Trophoblast cell (in vitro differentiated cells and primary cell): ENCODE results near the gene LCN10.
"Not testable (repeated sequence)": the region's sequence is repeated elsewhere in the genome, so short reads cannot be mapped to it uniquely, and the experiment has no call there.

Source experiments
- DNase-seq, 2 donors: peaks; one replicate each; pipeline ENCODE4 v3.0.0-alpha.2; 2016
- H2AFZ ChIP-seq: 2 replicates; pipeline ENCODE4 v1.6.1; 2013; ENCODE audit warnings: low read length, moderate library complexity, mild to moderate bottlenecking; ENCODE audit not compliant: insufficient read depth, poor library complexity
- H2AK5ac ChIP-seq: 2 replicates; pipeline ENCODE4 v1.6.1; 2013; ENCODE audit warnings: mild to moderate bottlenecking, low read length
- H2BK120ac ChIP-seq: 2 replicates; pipeline ENCODE4 v1.6.1; 2013; ENCODE audit warnings: low read length, mild to moderate bottlenecking, moderate library complexity; ENCODE audit not compliant: insufficient read depth, poor library complexity
- H2BK12ac ChIP-seq: 2 replicates; pipeline ENCODE4 v1.6.1; 2013; ENCODE audit warnings: mild to moderate bottlenecking, low read length, moderate library complexity
- H2BK5ac ChIP-seq: 2 replicates; pipeline ENCODE4 v1.6.1; 2013; ENCODE audit warnings: low read length, low read depth, moderate library complexity, mild to moderate bottlenecking; ENCODE audit not compliant: poor library complexity
- H3K14ac ChIP-seq: 2 replicates; pipeline ENCODE4 v1.6.1; 2013; ENCODE audit warnings: mild to moderate bottlenecking, low read length
- H3K18ac ChIP-seq: 2 replicates; pipeline ENCODE4 v1.6.1; 2013; ENCODE audit warnings: mild to moderate bottlenecking, low read length
- H3K23ac ChIP-seq: 2 replicates; pipeline ENCODE4 v1.6.1; 2013; ENCODE audit warnings: low read length
- H3K27ac ChIP-seq: 2 replicates; pipeline ENCODE4 v1.5.1; 2013; ENCODE audit warnings: low read depth, mild to moderate bottlenecking, inconsistent platforms, low read length, moderate library complexity
- H3K27me3 ChIP-seq: 2 replicates; pipeline ENCODE4 v1.6.1; 2013; ENCODE audit warnings: inconsistent platforms, mild to moderate bottlenecking, low read length, moderate library complexity; ENCODE audit not compliant: insufficient read depth
- H3K36me3 ChIP-seq, 2 experiments: 1 replicate in 1 of 2; 2 replicates in 1 of 2; pipeline ENCODE4 v1.6.1; 2013; ENCODE audit warnings: low read length in 2 of 2, mild to moderate bottlenecking in 2 of 2, moderate library complexity in 1 of 2; ENCODE audit not compliant: insufficient read depth in 2 of 2, control insufficient read depth in 1 of 2
- H3K4ac ChIP-seq: 2 replicates; pipeline ENCODE4 v1.6.1; 2013; ENCODE audit warnings: low read depth, mild to moderate bottlenecking, low read length, moderate library complexity
- H3K4me1 ChIP-seq, 2 experiments: 1 replicate in 1 of 2; 2 replicates in 1 of 2; pipeline ENCODE4 v1.6.1; 2013; ENCODE audit warnings: low read length in 2 of 2, mild to moderate bottlenecking in 2 of 2, moderate library complexity in 1 of 2; ENCODE audit not compliant: insufficient read depth in 2 of 2, control insufficient read depth in 1 of 2
- H3K4me2 ChIP-seq: 2 replicates; pipeline ENCODE4 v1.6.1; 2013; ENCODE audit warnings: inconsistent platforms, mild to moderate bottlenecking, low read length, moderate library complexity
- H3K4me3 ChIP-seq: 2 replicates; pipeline ENCODE4 v1.5.1; 2013; ENCODE audit warnings: mild to moderate bottlenecking, low read depth, low read length, inconsistent platforms
- H3K79me1 ChIP-seq: one replicate; pipeline ENCODE4 v1.6.1; 2013; ENCODE audit warnings: low read length
- H3K79me2 ChIP-seq: 2 replicates; pipeline ENCODE4 v1.6.1; 2013; ENCODE audit warnings: low read length, mild to moderate bottlenecking; ENCODE audit not compliant: control insufficient read depth, insufficient read depth, poor library complexity
- H3K9ac ChIP-seq: 2 replicates; pipeline ENCODE4 v1.6.1; 2013; ENCODE audit warnings: mild to moderate bottlenecking, low read length
- H3K9me3 ChIP-seq: 2 replicates; pipeline ENCODE4 v1.6.1; 2013; ENCODE audit warnings: low read depth, mild to moderate bottlenecking, control low read depth, inconsistent platforms, low read length; ENCODE audit not compliant: insufficient read depth
- H4K12ac ChIP-seq: 2 replicates; pipeline ENCODE4 v1.6.1; 2013; ENCODE audit warnings: low read depth, mild to moderate bottlenecking, low read length, moderate library complexity
- H4K8ac ChIP-seq: 2 replicates; pipeline ENCODE4 v1.6.1; 2013; ENCODE audit warnings: low read depth, mild to moderate bottlenecking, low read length, moderate library complexity
- H4K91ac ChIP-seq: one replicate; pipeline ENCODE4 v1.6.1; 2013; ENCODE audit warnings: low read depth, mild to moderate bottlenecking, low read length, moderate library complexity
- WGBS: extraction: QIAGEN DNeasy Blood & Tissue Kit; methylation state at CpG from one replicate; pipeline ENCODE4 v1.1.7; 2013; ENCODE audit warnings: missing lambda C conversion rate; ENCODE audit not compliant: insufficient read length, insufficient coverage; ENCODE audit errors: extremely low coverage; 5-methylcytosine and 5-hydroxymethylcytosine counted together

The LCN10 gene

DNA sequence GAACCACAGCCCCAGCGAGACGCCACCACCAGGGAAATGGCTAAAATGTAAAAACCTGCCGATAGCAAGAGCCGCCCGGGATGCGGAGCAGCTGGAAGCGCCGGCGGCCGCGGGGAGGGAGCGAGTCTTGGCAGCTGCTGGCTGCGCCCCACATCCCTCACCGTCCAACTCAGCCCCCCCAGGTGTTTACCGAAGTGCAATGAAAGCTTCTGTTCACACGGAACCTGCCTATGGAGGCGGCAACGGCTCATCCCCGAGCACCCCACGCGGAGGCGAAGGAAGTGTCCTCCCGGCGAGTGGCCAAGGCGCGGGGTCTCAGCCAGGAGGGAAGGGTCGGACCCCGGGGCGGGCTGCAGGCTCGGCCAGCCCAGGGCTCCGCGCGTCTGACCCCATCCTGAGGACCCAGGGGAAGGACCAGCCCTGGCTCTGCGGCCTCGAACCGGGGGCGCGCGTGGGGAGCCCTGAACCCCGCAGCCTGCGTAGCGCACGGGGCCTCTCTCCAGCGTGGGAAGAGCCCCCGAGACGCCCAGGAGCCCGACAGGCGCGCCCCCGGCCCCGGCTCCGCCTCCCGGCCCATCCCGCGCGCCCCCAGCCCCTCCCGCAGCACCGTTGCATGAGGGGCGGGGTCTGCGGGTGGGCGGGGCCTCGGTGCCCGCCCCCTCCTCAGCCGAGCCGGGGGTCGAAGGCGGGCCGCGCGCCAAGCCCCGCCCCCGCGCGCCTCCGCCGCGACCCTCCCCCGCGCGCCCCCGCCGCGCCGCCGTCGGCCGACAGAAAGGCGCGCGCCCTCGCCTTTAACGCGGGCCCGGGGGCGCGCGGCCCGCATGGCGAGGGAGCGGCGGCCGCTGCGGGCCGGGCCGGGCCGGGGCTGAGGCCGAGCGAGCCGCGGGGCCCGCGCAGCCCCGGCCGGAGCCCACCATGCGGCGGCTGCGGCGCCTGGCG, 30.7 kb downstream of the LCN10 start, which contains the start of gene DIPK1B:
Gene DIPK1B, plus strand, starts transcription at position 822 of the 939 bp plus-strand sequence. Its CDS starts 94 bp downstream, at position 916.
- Histone ChIP-seq H3K27me3 (peaks cover 2% of the 10 kb centered on the region), H4K8ac (peak within 1 kb of the TSS; percentile 94), H3K18ac (peak within 1 kb of the TSS; percentile 89), H4K12ac (peak within 1 kb of the TSS; percentile 40), H4K91ac (peak within 1 kb of the TSS; percentile 90), H2AK5ac (peak within 1 kb of the TSS; percentile 92), H3K79me1 (peaks cover 22% of the 10 kb centered on the region), H3K9me3 (no peaks in the 10 kb centered on the region), H2BK12ac (peak within 1 kb of the TSS; percentile 68), H3K9ac (peak within 1 kb of the TSS; percentile 80), H2BK120ac (peak within 1 kb of the TSS; percentile 52), H3K36me3 (no peaks in the 10 kb centered on the region), H3K4me2 (peak within 1 kb of the TSS; percentile 92), H3K4ac (peak within 1 kb of the TSS; percentile 35), H3K4me1 (peaks cover 22 to 27% of the 10 kb centered on the region in 2 experiments), H3K27ac (peak within 1 kb of the TSS; percentile 13), H3K4me3 (peak within 1 kb of the TSS; percentile 81), H3K79me2 (peaks cover 9% of the 10 kb centered on the region), H3K14ac (peak within 1 kb of the TSS; percentile 95), H2AFZ (peak within 1 kb of the TSS; percentile 62), H3K23ac (no peak within 1 kb of the TSS), H2BK5ac (peak within 1 kb of the TSS; percentile 43)
- WGBS: no CpG with 5 or more reads among the region's 119 CpGs
- peak in 1 of 2 donors; percentile 31 for DNase-seq

DNA sequence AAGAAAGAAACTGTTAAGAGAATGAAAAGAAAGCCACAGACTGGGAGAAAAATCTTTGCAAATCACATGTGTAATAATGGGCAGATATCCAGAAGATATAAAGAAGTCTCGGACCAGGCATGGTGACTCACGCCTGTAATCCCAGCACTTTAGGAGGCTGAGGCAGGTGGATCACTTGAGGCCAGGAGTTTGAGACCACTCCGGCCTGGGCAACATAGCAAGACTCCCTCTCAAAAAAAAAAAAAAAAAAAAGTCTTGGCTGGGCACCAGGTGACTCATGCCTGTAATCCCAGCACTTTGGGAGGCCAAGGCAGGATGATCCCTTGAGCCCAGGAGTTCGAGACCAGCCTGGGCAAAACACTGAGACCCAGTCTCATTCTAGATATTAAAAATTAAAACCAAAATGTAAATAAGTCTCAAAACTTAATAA, 31.5 kb downstream of the LCN10 start:
- not testable (repeated sequence) for H3K27ac ChIP-seq, H3K4me3 ChIP-seq, H2BK120ac ChIP-seq, H4K12ac ChIP-seq, H3K27me3 ChIP-seq, H3K9ac ChIP-seq, H4K91ac ChIP-seq, H3K4ac ChIP-seq, H4K8ac ChIP-seq, H2AFZ ChIP-seq, H3K9me3 ChIP-seq, H2BK12ac ChIP-seq, H3K23ac ChIP-seq, H3K4me2 ChIP-seq, H3K36me3 ChIP-seq, H3K14ac ChIP-seq, H2BK5ac ChIP-seq, H2AK5ac ChIP-seq, H3K79me2 ChIP-seq, DNase-seq, H3K18ac ChIP-seq
- Histone ChIP-seq H3K4me1 (peaks cover 22 to 27% of the 10 kb centered on the region in 2 experiments), H3K79me1 (peaks cover 22% of the 10 kb centered on the region)
- WGBS: no CpG with 5 or more reads among the region's 4 CpGs

DNA sequence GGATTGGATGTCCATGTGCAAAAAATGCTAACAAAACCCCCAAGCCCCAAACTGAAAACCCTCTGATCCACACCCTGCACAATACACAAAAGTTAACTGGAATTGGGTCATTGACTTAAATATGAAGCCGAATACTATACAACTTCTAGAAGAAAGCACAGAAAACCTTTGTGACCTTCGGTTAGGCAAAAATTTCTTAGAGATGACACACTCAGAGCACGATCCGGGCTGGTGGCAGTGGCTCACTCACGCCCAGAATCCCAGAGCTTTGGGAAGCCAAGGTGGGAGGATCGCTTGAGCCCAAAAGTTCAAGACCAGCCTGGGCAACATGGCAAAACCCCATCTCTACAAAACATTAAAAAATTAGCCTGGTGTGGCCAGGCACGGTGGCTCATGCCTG, 32.2 kb downstream of the LCN10 start:
- Histone ChIP-seq H3K4me1 (peaks cover 22 to 27% of the 10 kb centered on the region in 2 experiments), H2AK5ac (no peak overlapping the region), H4K8ac (no peak overlapping the region), H3K4ac (no peak overlapping the region), H4K12ac (no peak overlapping the region), H3K14ac (no peak overlapping the region), H3K27ac (no peak overlapping the region), H3K18ac (no peak overlapping the region), H4K91ac (no peak overlapping the region), H2BK120ac (no peak overlapping the region), H3K23ac (no peak overlapping the region), H2AFZ (no peak overlapping the region), H3K4me2 (no peak overlapping the region), H2BK5ac (no peak overlapping the region), H3K9me3 (no peaks in the 10 kb centered on the region), H3K79me2 (peaks cover 9% of the 10 kb centered on the region), H3K36me3 (no peaks in the 10 kb centered on the region), H2BK12ac (no peak overlapping the region), H3K4me3 (no peak overlapping the region), H3K27me3 (peaks cover 2% of the 10 kb centered on the region), H3K79me1 (peaks cover 22% of the 10 kb centered on the region), H3K9ac (no peak overlapping the region)
- no CpG with 5 or more reads among the region's 7 CpGs for WGBS
- DNase-seq: peak in 1 of 2 donors; percentile 70

DNA sequence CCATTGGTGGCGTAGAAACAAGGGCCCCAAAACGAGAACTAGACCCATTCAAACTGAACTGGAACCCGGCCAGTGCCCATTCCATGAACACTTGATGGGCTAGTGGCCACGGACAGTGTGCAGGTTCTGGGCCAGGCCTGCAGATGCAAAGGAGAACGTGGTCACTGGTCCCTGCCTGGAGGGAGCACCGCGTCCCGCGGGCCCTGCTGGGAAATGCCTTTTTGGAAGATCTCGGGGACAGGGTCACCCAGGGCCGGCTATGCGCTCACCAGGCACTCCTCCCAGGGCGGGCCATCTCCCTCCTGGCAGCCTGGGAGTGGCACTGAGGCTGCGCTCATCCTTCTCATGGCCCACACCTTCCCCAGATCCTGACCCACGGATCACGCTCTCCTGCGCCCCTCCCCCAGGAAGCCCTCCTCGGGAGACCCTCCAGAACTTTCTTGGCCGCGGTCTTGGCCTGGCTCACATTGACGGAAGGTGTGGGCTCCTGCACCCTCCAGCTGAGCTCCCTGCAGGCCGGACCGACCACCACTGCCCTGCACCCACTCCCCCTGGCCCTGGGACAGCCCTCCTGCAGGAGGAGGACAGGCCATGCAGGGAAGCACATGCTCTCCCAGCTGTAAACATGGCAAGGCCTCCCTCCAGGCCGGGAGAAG, 33.2 kb downstream of the LCN10 start:
- Histone ChIP-seq H3K36me3 (no peaks in the 10 kb centered on the region), H3K9me3 (no peaks in the 10 kb centered on the region), H3K4me1 (peaks cover 16 to 21% of the 10 kb centered on the region in 2 experiments), H2BK120ac (no peak overlapping the region), H3K79me2 (peaks cover 9% of the 10 kb centered on the region), H2AK5ac (no peak overlapping the region), H3K14ac (no peak overlapping the region), H4K12ac (no peak overlapping the region), H3K18ac (no peak overlapping the region), H2BK5ac (no peak overlapping the region), H3K79me1 (peaks cover 17% of the 10 kb centered on the region), H2BK12ac (no peak overlapping the region), H3K4ac (no peak overlapping the region), H2AFZ (no peak overlapping the region), H4K91ac (no peak overlapping the region), H3K23ac (no peak overlapping the region), H3K9ac (no peak overlapping the region), H3K27ac (no peak overlapping the region), H3K4me3 (no peak overlapping the region), H3K27me3 (peaks cover 2% of the 10 kb centered on the region), H4K8ac (no peak overlapping the region), H3K4me2 (no peak overlapping the region)
- no peak for DNase-seq
- WGBS: no CpG with 5 or more reads among the region's 24 CpGs
